ENCODE measurements around the gene NFIX.
A peak's percentile ranks its signal among the peaks of the same experiment; 100 is the strongest.
"Not testable (repeated sequence)": the region's sequence is repeated elsewhere in the genome, so short reads cannot be mapped to it uniquely, and the experiment has no call there.

The NFIX gene

DNA sequence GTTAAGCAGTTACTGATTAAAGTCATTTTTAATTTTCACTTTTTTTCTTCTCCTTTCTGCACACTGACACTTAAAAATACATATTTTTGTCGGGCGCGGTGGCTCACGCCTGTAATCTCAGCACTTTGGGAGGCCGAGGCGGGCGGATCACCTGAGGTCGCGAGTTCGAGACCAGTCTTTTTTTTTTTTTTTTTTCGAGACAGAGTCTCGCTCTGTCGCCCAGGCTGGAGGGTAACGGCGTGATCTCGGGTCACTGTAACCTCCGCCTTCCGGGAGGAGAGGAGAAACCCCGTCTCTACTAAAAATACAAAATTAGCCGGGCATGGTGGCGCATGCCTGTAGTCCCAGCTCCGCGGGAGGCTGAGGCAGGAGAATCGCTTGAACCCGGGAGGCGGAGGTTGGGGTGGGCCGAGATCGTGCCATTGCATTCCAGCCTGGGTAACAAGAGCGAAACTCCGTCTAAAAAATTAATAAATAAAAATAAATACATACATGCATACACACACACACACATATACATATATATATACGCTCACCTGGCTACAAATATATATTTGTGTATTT lies 37.8 kb upstream of the NFIX start:
- not testable (repeated sequence) for DNase-seq (ENCODE audit: low read depth in 2 of 2, low spot score in 1 of 2)

GRCh38 chr19:12959481-12959880 lies 35.8 kb upstream of the NFIX start:
- no peak for DNase-seq (ENCODE audit: low read depth in 2 of 2, low spot score in 1 of 2)

GRCh38 chr19:12965017-12965811 lies 30.1 kb upstream of the NFIX start:
- peak; percentile 54 to 59 for DNase-seq (ENCODE audit: low read depth in 2 of 2, low spot score in 1 of 2)

DNA sequence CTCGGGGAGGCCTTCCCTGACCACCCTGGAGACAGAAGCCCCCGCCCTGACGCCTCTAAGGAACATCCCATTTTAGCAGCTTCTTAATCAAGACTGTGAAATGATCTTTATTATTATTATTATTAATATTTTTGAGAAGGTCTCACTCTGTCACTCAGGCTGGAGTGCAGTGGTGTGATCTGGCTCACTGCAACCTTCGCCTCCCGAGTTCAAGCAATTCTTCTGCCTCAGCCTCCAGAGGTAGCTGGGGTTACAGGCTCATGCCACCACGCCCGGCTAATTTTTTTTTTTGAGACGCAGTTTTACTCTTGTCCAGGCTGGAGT lies 29.5 kb upstream of the NFIX start:
- DNase-seq (ENCODE audit: low read depth in 2 of 2, low spot score in 1 of 2): no peak

DNA sequence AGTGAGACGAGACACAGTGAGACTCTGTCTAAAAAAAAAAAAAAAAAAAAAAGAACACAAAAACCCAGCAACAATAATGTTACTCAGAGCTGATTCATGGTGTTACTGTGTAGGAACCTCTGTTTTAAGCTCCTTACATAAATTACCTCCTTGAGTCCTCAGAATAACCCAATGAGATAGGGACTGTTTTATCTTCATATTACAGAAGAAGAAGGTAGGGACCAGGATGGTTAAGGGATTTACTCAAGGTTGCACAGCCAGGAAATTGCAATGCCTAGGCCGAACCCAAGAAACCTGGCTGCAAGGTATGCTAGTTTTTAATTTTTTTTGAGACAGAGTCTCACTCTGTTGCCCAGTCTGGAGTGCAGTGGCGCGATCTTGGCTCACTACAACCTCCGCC lies 27.4 kb upstream of the NFIX start:
- no peak for DNase-seq (ENCODE audit: low read depth in 2 of 2, low spot score in 1 of 2)

DNA sequence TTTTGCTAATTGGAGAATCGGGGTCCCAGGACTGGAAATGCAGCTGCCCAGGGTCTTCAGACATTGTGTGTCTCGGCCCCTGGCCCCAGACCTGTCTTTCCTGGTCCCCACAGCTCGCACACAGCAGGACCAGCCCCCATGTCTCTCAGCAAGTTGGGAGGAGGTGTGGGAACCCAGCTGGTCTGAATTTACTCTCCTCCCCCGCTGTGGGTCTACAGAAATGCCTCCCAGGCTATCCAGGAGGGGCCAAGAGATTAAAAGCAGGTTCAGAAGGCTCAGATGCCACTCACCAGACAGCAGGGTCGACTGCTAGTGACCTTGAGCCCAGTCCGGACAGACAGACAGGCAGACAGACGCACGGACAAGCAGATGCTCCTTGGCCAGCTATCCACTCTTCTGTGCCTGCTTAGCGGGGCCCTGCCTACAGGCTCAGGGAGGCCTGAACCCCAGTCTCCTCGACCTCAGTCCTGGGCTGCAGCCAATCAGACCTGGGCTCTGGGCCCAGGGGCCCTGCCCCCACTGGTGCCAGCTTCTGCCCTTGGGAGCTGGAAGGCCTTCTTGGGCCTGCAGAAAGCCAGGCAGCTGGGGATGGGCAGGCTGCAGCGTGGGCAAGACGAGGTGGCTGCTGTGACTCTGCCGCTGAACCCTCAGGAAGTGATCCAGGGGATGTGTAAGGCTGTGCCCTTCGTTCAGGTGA lies 25.8 kb upstream of the NFIX start, which contains the start of gene DAND5:
DAND5 (plus strand) TSS at position 285 of the 697 bp plus-strand sequence; CDS start at position 370, 85 bp downstream.
- DNase-seq (ENCODE audit: low read depth in 2 of 2, low spot score in 1 of 2): no peak

DNA sequence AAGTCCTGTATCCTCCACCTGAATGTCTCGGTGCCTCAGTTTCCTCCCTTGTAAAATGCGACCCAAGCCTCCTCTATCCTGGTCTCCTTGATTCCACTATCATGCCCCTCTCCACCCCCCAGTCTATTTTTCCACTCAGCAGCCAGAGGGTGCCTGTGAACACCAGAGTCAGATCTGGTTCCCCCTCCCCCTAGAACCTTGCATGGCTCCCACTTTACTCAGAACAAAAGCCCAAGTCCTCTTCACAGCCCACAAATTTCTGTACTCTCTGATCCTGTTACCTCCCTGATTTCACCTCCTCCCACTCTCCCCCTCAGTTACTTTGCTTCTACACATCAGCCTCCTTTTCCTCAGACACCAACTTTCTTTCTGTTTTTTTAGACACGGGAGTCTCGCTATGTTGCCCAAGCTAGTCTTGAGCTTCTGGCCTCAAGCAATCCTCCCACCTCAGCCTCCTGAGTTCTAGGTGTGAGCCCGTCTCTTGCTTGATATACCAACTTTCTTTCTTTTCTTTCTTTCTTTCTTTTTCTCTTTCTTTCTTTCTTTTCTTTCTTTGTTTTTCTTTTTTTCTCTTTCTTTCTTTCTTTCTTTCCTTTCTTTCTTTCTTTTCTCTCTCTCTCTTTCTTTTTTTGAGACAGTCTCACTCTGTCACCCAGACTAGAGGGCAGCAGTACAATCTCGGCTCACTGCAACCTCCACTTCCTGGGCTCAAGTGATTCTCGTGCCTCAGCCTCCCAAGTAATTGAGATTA lies 25.0 kb upstream of the NFIX start:
- DNase-seq (ENCODE audit: low read depth in 2 of 2, low spot score in 1 of 2): no peak

DNA sequence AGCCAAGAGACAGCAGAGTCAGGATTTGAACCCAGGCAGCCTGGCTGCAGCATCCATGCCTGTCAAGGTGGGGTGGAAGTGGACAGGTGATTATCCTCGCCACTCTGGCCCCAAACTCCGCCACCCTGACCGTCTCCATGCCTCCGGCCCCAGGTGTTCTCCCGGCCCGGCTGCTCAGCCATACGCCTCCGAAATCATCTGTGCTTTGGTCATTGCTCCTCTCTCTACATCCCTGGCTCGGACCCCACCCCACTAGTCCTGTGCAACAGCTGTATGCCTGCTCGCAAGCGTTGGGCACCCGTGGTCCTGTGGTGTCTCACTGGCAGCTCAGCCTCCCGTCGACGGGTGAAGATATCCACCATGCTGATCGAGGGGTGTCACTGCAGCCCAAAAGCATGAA lies 22.0 kb upstream of the NFIX start:
- no peak for DNase-seq (ENCODE audit: low read depth in 2 of 2, low spot score in 1 of 2)

- no peak for DNase-seq (ENCODE audit: low read depth in 2 of 2, low spot score in 1 of 2)
Measured at GRCh38 chr19:12974301-12975220, 20.7 kb upstream of the NFIX start.

- DNase-seq (ENCODE audit: low read depth in 2 of 2, low spot score in 1 of 2): no peak
Measured at GRCh38 chr19:12975221-12975741, 20.0 kb upstream of the NFIX start.

- DNase-seq (ENCODE audit: low read depth in 2 of 2, low spot score in 1 of 2): not testable (repeated sequence)
Measured at GRCh38 chr19:12976109-12976508, 19.2 kb upstream of the NFIX start.

DNA sequence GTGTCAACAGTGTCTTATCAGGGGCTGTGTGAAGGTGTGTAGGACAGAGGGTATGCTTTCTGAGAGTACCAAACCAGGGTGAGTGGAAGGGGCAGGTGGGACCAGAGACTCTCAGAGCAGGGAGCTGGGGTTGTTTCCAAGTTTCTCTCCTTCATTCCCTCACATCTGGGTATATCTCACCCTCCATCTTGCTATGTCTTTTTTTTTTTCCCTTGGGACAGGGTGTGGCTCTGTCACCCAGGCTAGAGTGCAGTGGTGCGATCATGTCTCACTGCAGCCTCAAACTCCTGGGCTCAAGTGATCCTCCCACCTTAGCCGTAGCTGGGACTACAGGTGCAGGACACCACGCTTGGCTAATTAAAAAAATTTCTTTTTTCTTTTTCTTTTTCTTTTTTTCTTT lies 15.3 kb upstream of the NFIX start:
- DNase-seq (ENCODE audit: low read depth in 2 of 2, low spot score in 1 of 2): no peak

DNA sequence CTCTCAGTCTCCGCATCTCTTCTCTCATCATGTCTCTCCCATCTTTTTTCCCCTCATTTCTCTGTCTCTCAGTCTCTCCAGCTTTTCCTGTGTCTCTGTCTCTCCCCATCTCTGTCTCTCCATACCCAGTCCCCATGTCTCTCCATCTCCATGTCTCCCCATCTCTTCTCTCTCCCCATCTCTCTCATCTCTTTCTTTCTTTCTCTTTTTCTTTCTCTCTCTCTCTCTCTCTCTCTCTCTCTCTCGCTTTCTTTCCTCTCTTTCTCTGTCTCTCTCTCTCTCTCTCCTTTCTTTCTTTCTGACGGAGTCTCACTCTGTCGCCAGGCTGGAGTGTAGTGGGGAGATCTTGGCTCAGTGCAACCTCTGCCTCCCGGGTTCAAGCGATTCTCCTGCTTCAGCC lies 12.6 kb upstream of the NFIX start:
- no peak for DNase-seq (ENCODE audit: low read depth in 2 of 2, low spot score in 1 of 2)

DNA sequence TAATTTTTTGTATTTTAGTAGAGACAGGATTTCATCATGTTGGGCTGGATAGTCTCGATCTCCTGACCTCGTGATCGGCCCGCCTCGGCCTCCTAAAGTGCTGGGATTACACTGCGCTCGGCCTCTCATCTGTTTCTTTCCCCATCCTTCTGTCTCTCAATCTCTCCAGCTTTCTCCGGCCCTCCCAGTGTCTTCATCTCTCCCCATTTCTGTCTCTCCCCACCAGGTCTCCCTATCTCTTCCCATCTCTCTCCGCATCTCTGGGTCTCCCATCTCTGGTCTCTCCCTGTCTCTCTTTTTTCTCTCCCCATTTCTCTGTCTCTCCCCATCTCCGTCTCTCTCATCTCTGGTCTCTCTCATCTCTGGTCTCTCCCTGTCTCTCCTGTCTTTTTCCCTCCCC lies 12.2 kb upstream of the NFIX start:
- no peak for DNase-seq (ENCODE audit: low read depth in 2 of 2, low spot score in 1 of 2)

DNA sequence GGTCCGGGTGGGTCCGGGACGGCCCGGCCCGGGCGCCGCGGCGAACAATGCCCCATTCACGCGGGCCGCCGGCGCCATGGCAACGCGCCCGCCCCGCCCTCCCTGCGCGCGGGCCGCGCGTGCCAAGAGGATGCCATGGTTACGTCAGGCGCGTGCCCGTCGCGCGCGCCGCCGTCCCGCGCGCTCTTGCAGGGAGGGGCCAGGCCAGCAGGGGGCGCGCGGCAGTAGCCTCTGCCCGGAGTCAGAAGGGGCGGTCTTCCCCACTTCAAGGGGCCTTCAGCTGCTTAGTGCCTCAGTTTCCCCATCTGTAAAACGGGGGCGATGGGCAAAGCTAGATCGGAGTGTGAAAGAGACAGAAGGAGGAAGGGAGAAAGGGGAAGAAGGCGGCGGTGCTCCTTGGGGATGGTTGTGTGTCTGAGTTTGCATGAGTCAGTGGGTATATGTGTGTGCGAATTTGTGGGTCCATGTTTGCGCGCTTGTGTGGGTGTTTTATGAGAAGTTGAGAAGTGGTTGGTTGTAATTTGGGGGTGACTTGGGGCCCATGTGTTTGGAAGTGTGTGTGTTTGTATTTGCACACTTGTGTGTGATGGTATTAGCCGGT lies 11.6 kb upstream of the NFIX start:
- DNase-seq (ENCODE audit: low read depth in 2 of 2, low spot score in 1 of 2): peak; percentile 54 to 65

DNA sequence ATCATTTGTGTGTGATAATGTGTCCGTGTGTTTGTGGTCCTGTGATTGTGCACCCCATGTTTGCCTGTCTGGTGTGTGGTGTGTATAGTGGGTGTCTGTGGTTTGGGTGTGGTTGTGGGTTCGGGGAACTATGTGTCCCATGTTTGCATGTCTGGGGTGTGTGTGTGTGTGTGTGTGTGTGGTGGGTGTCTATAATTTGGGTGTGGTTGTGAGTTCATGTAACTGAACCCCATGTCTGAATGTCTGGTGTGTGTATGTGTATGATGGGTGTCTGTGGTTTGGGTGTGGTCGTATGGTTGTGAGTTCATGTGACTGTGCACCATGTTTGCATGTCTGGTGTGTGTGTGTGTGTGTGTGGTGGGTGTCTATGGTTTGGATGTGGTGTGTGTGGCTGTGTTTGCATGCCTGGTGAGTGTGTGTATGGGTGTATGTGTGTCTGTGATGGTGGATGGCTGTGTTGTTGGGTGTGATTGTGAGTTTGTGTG lies 11.1 kb upstream of the NFIX start:
- no peak for DNase-seq (ENCODE audit: low read depth in 2 of 2, low spot score in 1 of 2)

- no peak for DNase-seq (ENCODE audit: low read depth in 2 of 2, low spot score in 1 of 2)
Measured at GRCh38 chr19:12984683-12985048, 10.6 kb upstream of the NFIX start.

DNA sequence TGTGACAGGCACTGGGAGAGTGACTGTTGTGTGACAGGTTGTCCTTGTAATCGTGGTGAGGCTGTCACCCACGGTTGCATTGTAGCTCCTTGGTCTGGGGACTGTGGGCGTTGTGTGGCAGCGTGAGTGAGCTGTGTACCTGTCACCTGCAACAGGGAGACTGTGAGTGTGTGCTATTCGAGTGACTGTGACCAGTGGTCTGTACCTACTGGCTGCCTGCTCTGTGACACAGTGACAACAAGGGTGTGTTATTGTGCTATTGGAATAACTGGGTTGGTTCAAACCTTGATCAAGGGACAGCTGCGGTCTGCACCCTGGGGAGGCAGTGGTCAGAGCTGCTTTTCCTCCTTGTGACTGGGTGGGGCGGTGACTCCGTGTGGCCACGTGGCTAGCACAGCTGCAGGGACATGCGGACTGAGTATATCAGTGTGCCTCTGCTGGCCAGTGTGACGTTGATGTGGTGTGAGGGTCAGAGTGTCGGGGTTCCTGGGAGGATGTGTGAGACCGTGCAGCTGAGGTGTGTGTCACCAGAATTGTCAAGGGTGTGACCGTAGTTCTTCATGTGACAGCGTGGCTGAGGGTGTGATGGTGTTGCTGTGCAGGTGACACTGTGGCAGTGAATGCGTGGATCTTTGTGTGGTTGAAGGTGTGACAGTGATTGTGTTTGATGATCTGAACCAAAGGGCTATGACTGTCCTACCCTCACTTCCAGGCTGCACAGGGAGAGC lies 10.1 kb upstream of the NFIX start:
- DNase-seq (ENCODE audit: low read depth in 2 of 2, low spot score in 1 of 2): peak in 1 of 2 donors; percentile 19

DNA sequence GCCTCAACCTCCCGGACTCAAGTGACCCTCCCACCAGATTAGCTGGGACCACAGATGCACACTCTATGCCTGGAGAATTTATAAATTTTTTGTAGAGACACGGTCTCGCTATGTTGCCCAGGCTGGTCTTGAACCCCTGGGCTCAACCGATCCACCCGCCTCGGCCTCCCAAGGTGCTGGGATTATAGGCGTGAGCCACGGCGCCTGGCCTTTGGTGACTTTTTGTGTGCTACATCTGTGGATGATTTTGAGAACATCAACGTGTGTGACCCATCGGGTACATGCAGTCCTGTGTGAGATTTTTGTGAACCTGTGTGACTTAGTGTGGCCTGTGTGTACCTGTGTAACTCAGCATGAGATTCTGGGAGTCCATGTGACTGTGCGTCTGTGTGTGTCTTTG lies 8.5 kb upstream of the NFIX start:
- no peak for DNase-seq (ENCODE audit: low read depth in 2 of 2, low spot score in 1 of 2)

Data from stimulated activated CD8-positive, alpha-beta memory T cell treated with anti-CD3 and anti-CD28 coated beads, Interleukin-4, amount 100 ng/mL, for 1 hour (primary cell).